Activated T-cell treated with anti-CD3 and anti-CD28 coated beads, Interleukin-2, amount 50 U/mL, for 48 hours (primary cell): ENCODE measurements around the gene TFDP2.
"Not testable (repeated sequence)": the region's sequence is repeated elsewhere in the genome, so short reads cannot be mapped to it uniquely, and the experiment has no call there.

Experiments used
- DNase-seq, 2 experiments: peaks; one replicate each; pipeline ENCODE4 v3.0.0-alpha.2; 2020

The TFDP2 gene

DNA sequence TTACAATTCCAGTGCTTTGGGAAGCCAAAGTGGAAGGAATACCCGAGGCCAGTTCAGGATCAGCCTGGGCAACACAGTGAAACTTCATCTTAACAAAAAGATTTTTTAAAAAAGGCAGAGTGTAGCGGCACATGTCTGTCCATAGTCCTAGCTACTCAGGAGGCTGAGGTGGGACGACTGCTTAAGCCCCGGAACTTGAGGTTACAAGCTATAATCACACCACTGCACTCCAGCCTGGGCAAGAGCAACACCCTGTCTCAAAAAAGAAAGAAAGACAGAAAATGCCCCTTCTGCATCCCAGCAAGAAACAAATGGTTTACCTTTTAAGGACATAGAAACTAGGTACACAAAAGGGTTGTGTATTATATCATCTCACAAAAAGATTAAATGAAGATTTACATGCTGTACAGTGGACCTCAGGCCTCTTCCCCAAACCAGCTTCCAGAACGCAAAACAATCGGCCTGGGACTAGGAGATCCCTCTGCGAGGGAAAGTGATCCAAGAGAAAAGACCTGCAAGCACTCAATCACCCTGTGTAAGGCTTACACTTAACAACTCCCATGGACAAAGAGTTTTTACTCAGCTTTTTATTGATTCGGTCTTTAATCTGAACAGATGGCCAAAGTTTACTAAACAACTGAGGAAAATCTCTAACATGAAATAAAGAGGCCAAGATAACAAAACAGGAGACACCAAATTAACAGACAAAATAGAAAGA, 21.2 kb downstream of the TFDP2 start:
- no peak for DNase-seq

DNA sequence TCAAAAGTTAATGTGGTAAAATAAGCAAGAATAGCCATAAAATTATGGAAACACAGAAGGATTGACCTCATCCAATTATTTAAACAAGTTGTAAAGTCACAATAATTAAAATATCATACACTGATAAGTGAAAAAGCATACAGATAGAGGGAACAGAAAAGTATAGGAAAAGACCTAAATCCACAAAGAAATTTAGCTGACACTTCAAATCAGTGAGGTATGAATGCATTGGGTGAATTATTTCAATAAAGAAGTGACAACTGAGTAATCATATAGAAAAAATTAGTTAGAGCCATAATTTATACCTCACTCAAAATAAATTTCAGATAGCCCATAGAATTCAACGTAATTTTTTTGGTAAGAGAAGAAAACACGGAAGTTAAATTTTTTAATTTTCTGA, 25.1 kb downstream of the TFDP2 start:
- no peak for DNase-seq

GRCh38 chr3:142120707-142121106, 28.6 kb downstream of the TFDP2 start:
- no peak for DNase-seq

- no peak for DNase-seq
Measured at GRCh38 chr3:142118911-142119310, 30.4 kb downstream of the TFDP2 start.

DNA sequence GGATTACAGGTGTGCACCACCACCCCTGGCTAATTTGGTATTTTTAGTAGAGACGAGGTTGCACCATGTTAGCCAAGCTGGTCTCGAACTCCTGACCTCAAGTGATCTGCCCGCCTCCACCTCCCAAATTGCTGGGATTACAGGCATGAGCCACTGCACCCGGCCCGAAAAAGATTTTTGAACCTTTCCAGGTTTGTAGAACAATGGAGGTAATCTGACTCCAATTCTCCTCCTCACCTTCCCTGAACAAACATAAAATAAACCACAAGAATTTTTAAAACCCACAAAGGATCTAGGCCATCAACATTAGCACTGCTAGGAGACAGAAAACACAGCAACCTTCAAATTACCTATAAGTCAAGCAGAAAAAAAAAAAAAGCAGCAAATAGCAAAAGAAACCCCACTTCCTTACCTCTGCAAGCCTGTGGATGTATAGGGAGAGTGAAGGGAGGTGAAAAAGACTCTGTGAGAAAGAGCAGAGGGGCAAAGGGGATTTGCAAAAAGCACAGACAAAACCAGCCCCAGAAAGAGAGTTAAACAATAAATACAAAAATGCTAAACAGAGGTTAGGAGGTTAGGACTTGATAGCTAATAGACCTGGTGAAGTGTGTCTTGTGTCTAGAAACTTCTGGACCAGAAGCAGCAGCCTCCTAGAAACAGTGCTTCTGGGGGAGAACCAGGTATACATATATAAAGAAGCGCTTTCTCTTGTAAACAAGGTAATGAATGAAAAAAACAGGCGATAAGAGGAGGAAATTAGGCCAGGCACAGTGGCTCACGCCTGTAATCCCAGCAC, 32.1 kb downstream of the TFDP2 start:
- DNase-seq, result no peak

DNA sequence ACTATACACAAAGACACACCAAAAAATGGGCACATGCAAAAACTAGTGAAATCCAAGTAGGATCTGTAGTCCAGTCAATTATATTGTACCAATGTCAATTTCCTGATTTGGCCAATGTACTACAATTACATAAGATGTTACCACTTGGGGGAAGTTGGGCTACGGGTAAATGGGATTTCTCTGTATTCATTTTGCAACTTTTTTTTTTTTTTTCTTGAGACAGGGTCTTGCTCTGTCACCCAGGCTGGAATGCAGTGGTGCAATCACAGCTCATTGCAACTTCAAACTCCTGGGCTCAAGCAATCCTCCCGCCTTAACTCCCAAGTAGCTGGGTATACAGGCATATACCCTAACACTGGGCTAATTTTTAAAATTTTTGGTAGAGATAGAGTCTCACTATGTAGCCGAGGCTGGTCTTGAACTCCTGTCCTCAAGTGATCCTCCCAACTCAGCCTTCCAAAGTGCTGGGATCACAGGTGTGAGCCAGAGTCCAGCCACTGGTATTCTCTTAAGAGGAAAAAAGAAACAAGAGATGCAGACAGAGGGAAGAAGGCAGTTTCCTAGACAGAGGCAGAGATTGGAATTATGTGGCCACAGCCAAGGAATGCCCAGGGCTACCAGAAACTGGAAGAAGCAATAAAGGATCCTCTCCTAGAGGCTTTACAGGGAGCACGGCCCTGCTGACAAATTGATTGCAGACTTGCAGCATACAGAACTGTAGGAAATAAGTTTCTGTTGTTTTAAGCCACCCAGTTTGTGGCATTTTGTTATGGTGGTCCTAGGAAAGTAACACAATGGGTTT, 33.3 kb downstream of the TFDP2 start:
- DNase-seq, result no peak

- no peak for DNase-seq
Measured at GRCh38 chr3:142112601-142113000, 36.7 kb downstream of the TFDP2 start.

GRCh38 chr3:142106548-142106947, 42.8 kb downstream of the TFDP2 start:
- DNase-seq, result no peak

DNA sequence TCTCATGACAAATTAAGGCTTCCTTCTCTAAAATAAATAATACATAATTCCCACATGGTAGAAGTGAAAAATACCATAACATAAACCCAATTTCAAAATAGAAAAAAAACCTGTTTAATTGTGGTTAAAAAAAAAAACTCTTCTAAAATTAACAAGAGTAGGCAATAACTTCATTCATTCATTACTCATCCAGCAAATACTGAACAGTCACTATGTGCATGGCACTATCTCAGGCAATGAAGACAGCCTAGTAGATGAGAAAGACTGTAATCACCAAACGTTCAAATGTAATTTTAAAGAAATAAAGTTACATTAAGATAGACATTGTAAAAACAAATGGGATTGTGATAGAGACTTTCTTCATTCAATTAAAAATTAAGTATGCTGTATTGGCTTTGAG, 43.4 kb downstream of the TFDP2 start:
- DNase-seq, result no peak

DNA sequence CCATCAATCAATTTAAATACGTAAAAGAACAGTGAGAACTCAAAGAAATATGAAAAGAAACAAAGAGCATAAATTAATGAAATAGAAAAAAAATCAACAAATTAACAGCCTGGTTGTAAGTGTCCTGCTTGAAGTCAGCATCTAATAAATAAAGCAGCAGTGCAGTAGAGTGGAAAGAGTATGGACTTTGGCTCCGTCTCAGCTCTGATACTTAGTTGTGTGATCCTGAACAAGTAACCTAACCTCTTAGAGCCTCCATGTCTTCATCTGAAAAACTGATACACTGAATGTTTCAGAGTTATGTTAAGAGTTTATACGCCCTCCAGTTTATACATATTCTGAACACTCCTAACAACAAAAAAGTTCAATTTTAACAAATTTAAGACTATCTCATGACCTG, 44.6 kb downstream of the TFDP2 start:
- DNase-seq, result no peak

GRCh38 chr3:142098964-142099363, 50.4 kb downstream of the TFDP2 start:
- DNase-seq, result no peak

- DNase-seq, result no peak
Measured at GRCh38 chr3:142097099-142097843, 52.1 kb downstream of the TFDP2 start.

- DNase-seq, result no peak
Measured at GRCh38 chr3:142095841-142096240, 53.5 kb downstream of the TFDP2 start.

DNA sequence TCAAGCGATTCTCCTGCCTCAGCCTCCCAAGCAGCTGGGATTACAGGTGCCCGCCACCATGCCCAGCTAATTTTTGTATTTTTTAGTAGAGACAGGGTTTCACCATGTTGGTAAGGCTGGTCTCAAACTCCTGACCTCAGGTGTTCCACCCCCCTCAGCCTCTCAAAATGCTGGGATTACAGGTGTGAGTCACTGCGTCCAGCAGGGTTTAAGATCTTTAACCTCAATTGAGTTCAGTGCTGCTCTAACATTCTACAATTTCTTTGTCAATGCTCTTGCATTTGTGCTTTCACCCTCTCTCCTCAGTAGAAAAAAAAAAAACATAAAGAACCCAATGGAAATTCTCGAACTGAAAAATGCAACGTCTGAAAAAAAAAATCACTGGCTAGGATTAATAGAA, 60.4 kb downstream of the TFDP2 start:
- DNase-seq, result not testable (repeated sequence)

GRCh38 chr3:142088522-142088921, 60.8 kb downstream of the TFDP2 start:
- DNase-seq, result no peak

DNA sequence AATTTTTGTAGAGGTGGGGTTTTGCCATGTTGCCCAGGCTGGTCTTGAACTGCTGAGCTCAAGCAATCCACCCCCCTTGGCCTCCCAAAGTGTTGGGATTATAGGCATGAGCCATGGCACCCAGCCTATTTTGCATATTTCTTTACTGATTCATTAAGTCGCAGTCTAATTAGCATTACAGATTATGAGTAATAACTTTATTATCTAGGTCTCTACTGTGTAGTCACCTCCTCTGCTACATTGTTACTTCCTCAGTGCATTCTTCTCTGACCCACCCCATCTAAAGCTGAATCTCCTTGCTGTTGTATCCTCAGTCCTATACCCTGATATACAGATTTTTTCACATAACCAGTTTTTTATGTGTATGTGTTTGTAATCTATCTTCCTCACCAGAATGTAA, 61.7 kb downstream of the TFDP2 start:
- no peak for DNase-seq

- DNase-seq, result no peak
Measured at GRCh38 chr3:142086581-142087090, 62.7 kb downstream of the TFDP2 start.

GRCh38 chr3:142081178-142081577, 68.2 kb downstream of the TFDP2 start:
- DNase-seq, result no peak

- no peak for DNase-seq
Measured at GRCh38 chr3:142077859-142078500, 71.4 kb downstream of the TFDP2 start.

- DNase-seq, result no peak
Measured at GRCh38 chr3:142077155-142077858, 72.0 kb downstream of the TFDP2 start.

DNA sequence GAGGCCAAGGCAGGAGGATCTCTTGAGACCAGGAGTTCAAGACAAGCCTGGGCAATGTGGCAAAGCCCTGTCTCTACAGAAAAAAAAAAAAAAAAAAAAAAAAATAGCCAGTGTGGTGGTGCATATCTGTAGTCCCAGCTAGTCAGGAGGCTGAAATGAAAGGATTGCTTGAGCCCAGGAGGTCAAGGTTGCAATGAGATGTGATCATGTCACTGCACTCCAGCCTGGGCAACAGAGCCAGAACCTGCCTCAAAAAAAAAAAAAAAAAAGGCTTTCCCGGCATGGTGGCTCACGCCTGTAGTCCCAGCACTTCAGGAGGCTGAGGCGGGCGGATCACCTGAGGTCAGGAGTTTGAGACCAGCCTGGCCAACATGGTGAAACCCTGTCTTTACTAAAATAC, 73.7 kb downstream of the TFDP2 start:
- not testable (repeated sequence) for DNase-seq
